Esophagus muscularis mucosa (tissue), 3 donors: Measurements from ENCODE around the gene MBD6.

Experiments used
- EP300 ChIP-seq: sonication (generic); formaldehyde crosslinking; IDR thresholded peaks from one replicate; pipeline ENCODE4 v1.6.1; 2017; ENCODE audit warnings: antibody characterized with exemption
- TF ChIP-seq, protein P1 (sequence below), 3 experiments: fragments of 200-600 bp in 2 of 3; fragments of 450-650 bp in 1 of 3; sonication (generic) in 2 of 3; IDR thresholded peaks; one replicate each; pipeline ENCODE4 v1.5.1; 2017 to 2019; ENCODE audit warnings: antibody characterized with exemption in 3 of 3, mild to moderate bottlenecking in 2 of 3, moderate library complexity in 1 of 3

DNA sequence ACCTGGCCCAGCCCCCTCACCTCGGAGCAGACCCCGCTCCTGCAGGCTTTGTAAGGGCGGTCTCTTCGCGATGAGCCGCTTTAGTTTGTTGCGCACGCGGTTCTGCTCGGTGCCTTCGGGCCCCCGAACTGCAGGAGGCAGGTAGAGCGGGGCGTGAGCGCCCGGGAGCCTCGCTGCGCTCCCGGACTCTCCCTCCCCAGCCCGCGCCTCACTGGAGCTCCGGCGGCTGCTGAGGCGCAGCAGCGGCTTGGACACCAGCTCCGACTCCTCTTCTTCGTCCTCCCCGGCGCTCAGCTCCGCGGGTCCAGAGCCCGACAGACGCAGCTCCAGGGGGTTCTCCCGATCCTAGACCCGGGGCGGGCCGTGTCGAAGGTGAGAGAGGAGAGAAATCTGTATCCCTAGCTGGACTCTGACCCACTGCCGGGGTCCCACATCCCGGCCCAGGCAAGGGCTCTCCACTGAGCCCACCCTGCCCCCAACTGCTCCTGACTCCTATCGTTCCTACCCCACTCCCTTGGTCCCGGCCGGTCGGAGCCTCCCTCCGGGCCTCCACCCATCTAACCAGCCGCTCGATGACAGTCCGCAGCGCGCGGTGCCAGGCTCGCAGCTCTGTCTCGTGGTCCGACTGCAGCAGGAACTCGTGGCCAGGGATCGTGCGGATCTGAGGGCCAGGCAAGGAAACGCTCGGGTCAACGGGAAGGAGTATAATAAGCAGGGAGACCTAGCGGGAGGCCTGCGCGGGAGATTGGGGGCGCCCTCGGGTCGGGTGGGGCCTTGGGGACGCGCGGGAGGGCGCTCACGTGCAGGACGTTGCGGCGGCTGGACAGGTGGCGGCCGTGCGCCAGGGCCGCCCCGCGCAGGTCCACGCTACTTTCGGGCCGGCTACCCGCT is 47.1 kb upstream of the MBD6 start:
- TF ChIP-seq EP300, result no peak
- TF ChIP-seq, protein P1, sequence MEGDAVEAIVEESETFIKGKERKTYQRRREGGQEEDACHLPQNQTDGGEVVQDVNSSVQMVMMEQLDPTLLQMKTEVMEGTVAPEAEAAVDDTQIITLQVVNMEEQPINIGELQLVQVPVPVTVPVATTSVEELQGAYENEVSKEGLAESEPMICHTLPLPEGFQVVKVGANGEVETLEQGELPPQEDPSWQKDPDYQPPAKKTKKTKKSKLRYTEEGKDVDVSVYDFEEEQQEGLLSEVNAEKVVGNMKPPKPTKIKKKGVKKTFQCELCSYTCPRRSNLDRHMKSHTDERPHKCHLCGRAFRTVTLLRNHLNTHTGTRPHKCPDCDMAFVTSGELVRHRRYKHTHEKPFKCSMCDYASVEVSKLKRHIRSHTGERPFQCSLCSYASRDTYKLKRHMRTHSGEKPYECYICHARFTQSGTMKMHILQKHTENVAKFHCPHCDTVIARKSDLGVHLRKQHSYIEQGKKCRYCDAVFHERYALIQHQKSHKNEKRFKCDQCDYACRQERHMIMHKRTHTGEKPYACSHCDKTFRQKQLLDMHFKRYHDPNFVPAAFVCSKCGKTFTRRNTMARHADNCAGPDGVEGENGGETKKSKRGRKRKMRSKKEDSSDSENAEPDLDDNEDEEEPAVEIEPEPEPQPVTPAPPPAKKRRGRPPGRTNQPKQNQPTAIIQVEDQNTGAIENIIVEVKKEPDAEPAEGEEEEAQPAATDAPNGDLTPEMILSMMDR (IDR thresholded peaks at IDR 0.05), result no peak
